Lower lobe of right lung (tissue), 2 donors: ENCODE data around the gene TADA1. TPM values are rescaled to one million over a fixed set of nuclear protein-coding genes. Genes with fewer than 3 reads are reported as not detected.

Experiments
- ATAC-seq, 2 donors: fragments of 200-7000 bp; cut with Tn5 transposase; one replicate each; pipeline ENCODE4 v1.9.1; 2020 to 2022; ENCODE audit warnings: mild to moderate bottlenecking in 2 of 2, moderate library complexity in 2 of 2
- DNase-seq: peaks from one replicate; pipeline ENCODE4 v3.0.0-alpha.2; 2020
- H3K27ac ChIP-seq: fragments of 200-600 bp; one replicate; pipeline ENCODE4 v1.8.0; 2022
- H3K27me3 ChIP-seq: fragments of 200-600 bp; one replicate; pipeline ENCODE4 v1.8.0; 2022; ENCODE audit warnings: low read depth
- H3K36me3 ChIP-seq: fragments of 200-600 bp; one replicate; pipeline ENCODE4 v1.8.0; 2022; ENCODE audit warnings: mild to moderate bottlenecking
- H3K4me1 ChIP-seq: fragments of 200-600 bp; one replicate; pipeline ENCODE4 v1.8.0; 2022
- H3K4me3 ChIP-seq: fragments of 200-600 bp; one replicate; pipeline ENCODE4 v1.8.0; 2022; ENCODE audit warnings: mild to moderate bottlenecking
- H3K9me3 ChIP-seq: fragments of 200-600 bp; one replicate; pipeline ENCODE4 v1.8.0; 2022
- CTCF ChIP-seq: fragments of 200-600 bp; IDR thresholded peaks from one replicate; pipeline ENCODE4 v1.8.0; 2022; ENCODE audit warnings: antibody characterized with exemption, mild to moderate bottlenecking
- intact Hi-C: fragments of 100-400 bp; cut with DNase I; formaldehyde crosslinking; loops from one replicate; pipeline ENCODE4 v1.11.0; 2022
- total RNA-seq: library from RNA; stranded (reverse); fragmentation: NEBNext Ultra II Directional; extraction: Animal tissue kit (Norgen Biotek cat#: 25700); gene quantifications from one replicate; pipeline ENCODE4 v1.2.1, GENCODE V29; 2021
- donor health status: DM: no; HTN: yes; CAD: no; lungs with severe emphysema.

Gene TADA1
- total RNA-seq, 1 donor from 2014 or later: 9.6 TPM

GRCh38 chr1:166910396-166910994, 34.4 kb upstream of the TADA1 start:
- intact Hi-C loops: loop anchor here (5.0 kb wide), 1 partner anchor 147 kb away; no protein-coding TSS in a partner anchor
- Histone ChIP-seq H3K27ac (no peak overlapping the region), H3K9me3 (no peaks in the 10 kb centered on the region), H3K27me3 (no peaks in the 10 kb centered on the region), H3K4me3 (no peak overlapping the region), H3K4me1 (no peaks in the 10 kb centered on the region), H3K36me3 (no peaks in the 10 kb centered on the region)
- DNase-seq (peak; percentile 58), ATAC-seq (peak; percentile 95 to 97)
- TF ChIP-seq CTCF: peak; percentile 78

GRCh38 chr1:166908942-166909341, 32.9 kb upstream of the TADA1 start:
- no peak for DNase-seq
- no peaks in the 10 kb centered on the region for H3K9me3 ChIP-seq
- H3K27me3 ChIP-seq: no peaks in the 10 kb centered on the region
- no peak for ATAC-seq
- intact Hi-C loops: no loop called here
- no peak overlapping the region for H3K27ac ChIP-seq
- H3K4me3 ChIP-seq: no peak overlapping the region
- no peaks in the 10 kb centered on the region for H3K4me1 ChIP-seq
- H3K36me3 ChIP-seq: no peaks in the 10 kb centered on the region
- TF ChIP-seq CTCF: no peak

- H3K36me3 ChIP-seq: no peaks in the 10 kb centered on the region
- intact Hi-C loops: no loop called here
- no peaks in the 10 kb centered on the region for H3K4me1 ChIP-seq
- H3K9me3 ChIP-seq: no peaks in the 10 kb centered on the region
- ATAC-seq (no peak), DNase-seq (no peak)
- H3K27ac ChIP-seq: no peak overlapping the region
- no peak for TF ChIP-seq CTCF
- H3K4me3 ChIP-seq: no peak overlapping the region
- H3K27me3 ChIP-seq: no peaks in the 10 kb centered on the region
Measured at GRCh38 chr1:166907763-166908162, 31.7 kb upstream of the TADA1 start.

- Histone ChIP-seq H3K4me3 (no peak overlapping the region), H3K27ac (no peak overlapping the region), H3K4me1 (no peaks in the 10 kb centered on the region), H3K9me3 (no peaks in the 10 kb centered on the region), H3K36me3 (no peaks in the 10 kb centered on the region), H3K27me3 (no peaks in the 10 kb centered on the region)
- no peak for ATAC-seq
- DNase-seq: no peak
- no peak for TF ChIP-seq CTCF
- intact Hi-C loops: no loop called here
Measured at GRCh38 chr1:166907051-166907450, 31.0 kb upstream of the TADA1 start.

- ATAC-seq (no peak), DNase-seq (no peak)
- Histone ChIP-seq H3K9me3 (no peaks in the 10 kb centered on the region), H3K36me3 (no peaks in the 10 kb centered on the region), H3K4me1 (no peaks in the 10 kb centered on the region), H3K27me3 (no peaks in the 10 kb centered on the region), H3K27ac (no peak overlapping the region), H3K4me3 (no peak overlapping the region)
- intact Hi-C loops: no loop called here
- no peak for TF ChIP-seq CTCF
Measured at GRCh38 chr1:166906647-166907046, 30.6 kb upstream of the TADA1 start.

GRCh38 chr1:166905900-166906299, 29.8 kb upstream of the TADA1 start:
- no peaks in the 10 kb centered on the region for H3K4me1 ChIP-seq
- H3K36me3 ChIP-seq: no peaks in the 10 kb centered on the region
- no peak for ATAC-seq
- DNase-seq: no peak
- intact Hi-C loops: no loop called here
- no peaks in the 10 kb centered on the region for H3K9me3 ChIP-seq
- no peak for TF ChIP-seq CTCF
- no peaks in the 10 kb centered on the region for H3K27me3 ChIP-seq
- H3K4me3 ChIP-seq: no peak overlapping the region
- no peak overlapping the region for H3K27ac ChIP-seq
